GM21619 (cell line): ENCODE data around the gene CDC42EP4.
"Not testable (repeated sequence)": the region's sequence is repeated elsewhere in the genome, so short reads cannot be mapped to it uniquely, and the experiment has no call there.

Experiments used
- ATAC-seq: cut with Tn5 transposase; IDR thresholded peaks from one replicate; pipeline ENCODE4 v1.9.1; 2021; ENCODE audit not compliant: unreplicated experiment

CDC42EP4 gene

DNA sequence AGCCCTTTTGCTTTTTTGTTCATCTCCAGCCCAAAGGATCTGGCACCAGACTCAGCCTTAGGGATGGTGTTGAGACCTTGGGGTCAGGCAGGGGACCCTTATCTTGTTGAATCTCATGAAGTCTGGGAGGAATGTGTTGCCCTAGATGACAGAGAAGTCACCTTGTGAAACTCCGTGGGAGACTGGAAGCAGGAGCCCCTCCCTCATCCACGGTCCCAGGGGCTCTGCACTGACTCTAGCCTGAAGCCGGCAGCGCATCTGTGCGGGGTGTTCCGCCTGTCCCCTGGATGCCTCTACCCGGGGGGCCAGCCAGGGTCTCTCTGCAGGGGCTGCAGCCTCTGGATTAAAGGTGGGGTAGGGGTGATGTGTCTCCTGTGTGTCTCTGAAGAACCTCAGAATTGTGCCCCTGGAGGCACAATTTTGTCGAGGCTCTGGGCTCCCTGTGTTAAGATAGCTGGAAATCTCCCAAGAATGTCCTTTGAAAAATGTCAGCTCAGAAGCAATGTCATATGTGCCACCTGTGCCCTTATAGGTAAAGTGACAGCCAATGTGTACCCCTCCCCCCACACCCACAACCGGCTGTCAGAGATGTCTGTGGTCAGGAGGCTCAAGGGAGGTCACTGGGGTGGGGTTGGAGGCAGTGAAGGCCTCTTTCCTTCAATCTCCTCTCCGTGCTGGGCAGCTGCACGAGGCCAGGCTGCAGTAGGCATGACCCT lies 32.1 kb upstream of the CDC42EP4 start:
- ATAC-seq, result no peak

DNA sequence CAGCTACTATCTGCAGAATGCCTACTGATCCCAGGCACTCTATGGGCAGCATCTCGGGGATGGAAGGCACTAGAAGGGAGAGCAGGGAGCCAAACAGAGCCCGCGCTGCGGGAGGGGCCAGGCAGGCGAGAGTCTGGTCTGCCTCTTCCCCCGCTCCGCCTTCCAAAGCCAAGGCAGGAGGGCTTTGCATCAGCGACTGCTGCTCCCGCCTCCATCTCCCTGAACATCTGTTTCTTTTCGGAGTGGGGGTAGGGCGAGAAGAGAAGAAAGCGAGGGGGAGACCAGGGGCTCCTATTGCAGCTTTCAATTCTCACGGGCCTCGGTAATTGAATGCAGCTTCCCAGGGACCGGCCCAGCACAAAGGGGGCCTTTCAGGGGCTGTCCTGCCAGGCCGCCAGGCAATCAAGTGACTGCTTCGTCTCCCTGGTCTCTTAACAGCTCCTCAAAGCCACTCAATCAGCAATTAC lies 31.4 kb upstream of the CDC42EP4 start:
- ATAC-seq, result no peak

DNA sequence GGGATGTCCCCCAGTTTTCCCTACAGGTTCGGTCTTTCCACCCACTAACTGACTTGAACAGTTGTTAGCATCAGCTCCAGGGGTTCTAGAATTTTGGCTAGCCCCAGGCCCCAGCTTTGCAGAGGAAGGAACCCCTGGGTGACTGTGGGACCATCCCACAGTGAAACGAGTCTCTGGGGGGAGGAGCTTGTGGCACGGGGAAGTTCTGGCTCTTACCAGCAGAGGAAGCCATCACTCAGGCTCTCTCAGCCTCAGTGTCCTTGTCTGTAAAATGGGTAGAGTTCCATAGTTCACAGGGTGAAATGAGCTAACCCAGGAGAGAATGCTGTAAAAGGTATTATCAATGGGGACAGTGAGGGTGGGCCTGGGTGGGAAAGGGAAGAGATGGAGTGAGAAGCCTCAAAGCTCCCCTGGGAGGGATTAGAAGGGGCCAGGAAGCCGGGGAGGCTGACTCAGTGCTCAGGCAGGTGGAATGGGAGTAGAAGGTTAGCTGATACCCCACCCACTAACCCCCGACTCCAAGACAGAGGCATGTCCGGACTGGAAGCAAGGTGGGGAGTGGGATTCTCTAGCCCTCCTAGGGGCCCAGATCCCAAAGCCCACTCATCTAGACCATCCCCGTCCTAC lies 30.9 kb upstream of the CDC42EP4 start:
- ATAC-seq, result no peak

DNA sequence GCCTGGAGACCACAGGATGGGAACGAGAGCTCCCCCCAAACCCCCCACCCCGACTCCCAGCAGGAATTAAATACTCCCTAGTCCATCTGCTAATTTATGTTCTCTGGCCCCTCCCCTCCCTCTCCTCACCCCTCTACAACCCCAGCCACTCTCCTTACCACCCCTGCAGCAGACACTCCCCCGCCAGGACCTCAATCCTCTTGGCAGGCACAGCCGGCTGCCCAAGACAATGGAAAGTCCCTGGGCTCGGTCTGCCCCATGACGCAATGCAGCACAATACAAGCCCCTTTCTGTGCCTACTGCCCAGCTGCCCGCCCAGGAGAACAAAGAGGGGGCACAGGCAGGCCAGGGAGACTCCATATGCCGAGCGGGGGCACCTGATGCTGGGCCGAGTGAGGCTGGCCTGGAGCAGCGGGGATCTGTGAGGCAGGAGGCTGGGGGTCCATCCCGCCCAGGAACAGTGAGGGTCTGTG lies 30.3 kb upstream of the CDC42EP4 start:
- no peak for ATAC-seq

DNA sequence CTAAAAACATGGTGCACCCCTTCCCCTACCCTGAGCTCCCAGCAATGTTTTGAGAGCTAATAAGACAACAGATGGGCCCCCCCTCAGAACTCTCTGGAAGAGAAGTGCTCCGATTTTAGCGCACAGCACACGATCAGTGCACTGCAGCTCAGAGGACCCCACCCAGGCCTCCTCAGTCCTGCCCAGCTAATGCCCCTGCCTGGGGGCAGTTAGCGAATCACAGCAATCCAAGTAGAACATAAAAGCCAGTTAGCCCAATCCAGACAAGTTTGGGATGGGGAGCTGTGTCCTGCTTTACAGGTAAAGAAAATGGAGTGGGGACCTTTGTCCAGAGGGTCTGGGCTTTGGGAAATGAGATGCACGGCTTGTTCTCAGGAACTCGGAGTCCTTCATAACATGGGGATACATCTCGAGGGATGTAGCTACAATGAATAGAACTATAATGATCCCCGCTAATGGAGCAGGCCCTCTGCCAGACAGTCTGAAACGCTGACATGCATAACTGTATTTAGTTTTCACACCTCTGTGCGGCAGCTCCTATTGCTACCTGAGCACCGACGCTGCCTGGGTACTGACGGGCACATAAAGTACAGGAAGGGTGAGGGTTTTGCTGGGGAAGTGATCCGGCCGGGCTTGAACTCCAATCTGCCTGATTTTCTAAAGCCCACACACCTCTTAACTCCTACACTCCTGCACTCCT lies 29.7 kb upstream of the CDC42EP4 start:
- ATAC-seq, result no peak

DNA sequence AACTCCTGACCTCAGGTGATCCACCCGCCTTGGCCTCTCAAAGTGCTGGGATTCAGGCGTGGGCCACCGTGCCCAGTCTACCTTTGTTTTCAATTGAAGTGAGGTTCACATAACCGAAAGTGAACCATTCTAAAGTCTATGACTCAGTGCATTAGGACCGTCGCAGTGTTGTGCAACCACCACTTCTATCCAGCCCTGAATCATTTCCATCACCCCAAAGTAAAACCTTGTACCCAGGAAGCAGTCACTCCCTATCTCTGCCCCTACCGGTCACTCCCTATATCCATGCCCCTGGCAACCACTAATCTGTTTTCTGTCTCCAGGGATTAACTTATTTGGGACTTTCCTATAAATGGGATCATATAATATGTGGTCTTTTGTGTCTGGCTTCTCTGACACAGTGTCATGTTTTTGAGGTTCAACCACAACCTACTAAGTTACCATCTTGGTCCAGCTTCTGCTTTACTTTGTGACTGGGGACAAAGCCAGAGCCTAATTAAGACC lies 28.3 kb upstream of the CDC42EP4 start:
- no peak for ATAC-seq

DNA sequence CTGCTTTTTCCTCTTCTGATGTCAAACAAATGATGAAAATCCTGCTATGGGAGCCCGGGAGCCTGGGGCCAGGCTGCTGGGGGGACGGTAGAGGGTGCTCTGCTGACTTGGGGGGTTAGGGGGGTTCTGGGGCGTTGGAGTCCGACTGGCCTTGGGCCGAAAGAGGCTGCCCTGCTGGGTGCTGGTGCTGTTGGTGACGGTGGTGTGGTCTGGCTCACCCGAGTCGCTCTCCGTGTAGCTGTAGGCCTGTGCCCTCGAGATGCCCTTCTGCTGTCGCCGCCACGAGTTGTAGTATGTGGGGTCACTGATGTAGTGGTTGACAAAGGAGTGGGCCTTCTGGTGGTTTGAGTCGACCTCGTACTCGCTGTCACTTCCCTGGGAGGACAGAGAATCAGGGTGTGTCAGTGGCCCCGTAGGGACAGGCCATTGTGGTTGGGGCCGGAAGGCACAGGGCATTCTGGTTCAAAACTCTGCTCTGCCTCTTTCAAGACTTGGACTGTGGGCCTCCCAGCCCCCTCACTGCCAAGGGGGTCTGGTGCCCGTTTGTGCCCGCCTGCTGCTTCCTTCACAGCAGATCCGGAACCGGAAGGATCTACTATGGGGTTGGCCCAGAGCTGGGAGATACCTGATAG lies 26.9 kb upstream of the CDC42EP4 start:
- no peak for ATAC-seq

DNA sequence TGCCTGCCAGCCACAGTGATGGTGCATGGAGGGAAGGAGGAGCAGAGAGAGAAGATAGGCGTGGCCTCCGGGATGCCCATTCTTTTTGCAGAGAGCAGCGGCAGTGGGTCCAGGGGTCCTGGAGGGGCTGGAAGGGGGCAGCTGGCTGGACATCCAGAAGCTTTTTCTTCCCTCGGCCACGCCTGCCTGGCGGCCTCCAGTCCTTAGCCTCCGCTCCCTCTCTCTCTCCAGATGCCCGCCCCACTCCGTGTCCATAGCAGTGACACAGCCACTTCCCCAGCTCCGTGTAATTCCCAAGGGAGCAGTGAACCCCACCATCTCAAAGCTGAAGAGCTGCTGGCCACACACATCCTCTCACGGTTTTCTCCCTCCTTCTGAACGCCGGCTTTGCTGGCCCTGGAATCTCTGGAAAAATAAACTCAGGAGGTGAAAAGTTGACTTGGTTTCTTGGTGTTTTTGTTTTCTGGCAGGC lies 26.3 kb upstream of the CDC42EP4 start:
- no peak for ATAC-seq

DNA sequence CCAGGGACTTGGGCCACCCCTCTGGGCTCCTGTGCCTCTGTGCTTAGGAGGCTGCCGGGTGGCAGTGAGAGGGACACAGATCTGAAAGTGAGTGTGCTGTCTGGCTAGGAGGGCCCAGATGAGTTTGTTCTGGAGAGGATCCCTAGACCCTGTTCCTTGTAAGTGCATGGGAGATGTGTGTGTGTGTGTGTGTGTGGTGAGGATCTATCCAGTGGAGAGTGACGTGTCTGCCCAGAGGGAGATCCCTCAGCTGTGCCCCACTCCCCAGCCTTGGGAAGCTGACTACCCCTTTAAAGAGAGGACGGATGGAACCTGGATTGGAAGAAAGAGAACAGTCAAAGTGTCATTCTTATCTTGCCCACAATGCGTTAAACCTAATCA lies 25.5 kb upstream of the CDC42EP4 start:
- ATAC-seq, result no peak

DNA sequence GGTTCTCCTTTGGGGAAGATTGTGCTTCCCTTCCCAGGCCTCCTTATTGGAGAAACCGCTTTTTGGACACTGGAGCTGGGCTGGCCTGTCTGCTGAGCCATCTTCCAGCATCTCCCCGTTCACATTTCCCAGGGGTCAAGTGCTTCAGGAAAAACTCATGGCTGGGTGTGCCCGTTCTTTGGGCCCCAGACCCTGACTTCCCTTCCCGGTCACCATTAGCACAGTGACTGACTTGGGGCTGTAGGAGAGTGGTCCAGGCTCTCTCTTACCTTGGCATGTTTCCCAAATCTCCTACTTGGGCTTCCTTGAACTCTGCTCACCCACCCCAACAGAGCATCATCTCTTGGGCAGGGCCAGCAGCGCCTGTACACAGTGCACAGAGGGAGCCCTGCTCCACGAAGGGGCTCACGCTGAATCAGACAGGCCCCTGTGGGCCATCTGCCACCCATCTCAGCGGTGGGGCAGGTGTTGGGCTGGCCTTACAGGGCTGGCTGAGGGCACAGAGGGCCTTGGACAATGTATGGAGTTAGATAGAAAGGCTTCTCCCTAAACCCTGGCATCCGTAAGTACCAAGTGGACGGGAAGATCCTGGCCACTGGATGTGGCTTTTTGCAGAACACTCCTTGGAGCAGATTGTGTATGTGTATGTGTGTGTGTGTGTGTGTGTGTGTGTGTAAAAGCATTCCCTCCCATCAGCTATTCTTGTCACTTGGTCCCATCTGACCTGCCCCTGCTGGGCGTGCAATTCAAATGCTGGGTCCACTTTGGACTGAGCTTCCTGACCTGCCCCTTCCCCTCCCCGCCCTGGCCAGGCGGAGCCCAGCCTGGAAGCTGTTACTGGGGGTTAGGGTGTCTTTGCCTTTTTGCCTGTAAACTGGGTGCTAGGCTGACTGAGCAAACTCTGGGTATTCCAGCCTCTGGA lies 24.9 kb upstream of the CDC42EP4 start:
- no peak for ATAC-seq

DNA sequence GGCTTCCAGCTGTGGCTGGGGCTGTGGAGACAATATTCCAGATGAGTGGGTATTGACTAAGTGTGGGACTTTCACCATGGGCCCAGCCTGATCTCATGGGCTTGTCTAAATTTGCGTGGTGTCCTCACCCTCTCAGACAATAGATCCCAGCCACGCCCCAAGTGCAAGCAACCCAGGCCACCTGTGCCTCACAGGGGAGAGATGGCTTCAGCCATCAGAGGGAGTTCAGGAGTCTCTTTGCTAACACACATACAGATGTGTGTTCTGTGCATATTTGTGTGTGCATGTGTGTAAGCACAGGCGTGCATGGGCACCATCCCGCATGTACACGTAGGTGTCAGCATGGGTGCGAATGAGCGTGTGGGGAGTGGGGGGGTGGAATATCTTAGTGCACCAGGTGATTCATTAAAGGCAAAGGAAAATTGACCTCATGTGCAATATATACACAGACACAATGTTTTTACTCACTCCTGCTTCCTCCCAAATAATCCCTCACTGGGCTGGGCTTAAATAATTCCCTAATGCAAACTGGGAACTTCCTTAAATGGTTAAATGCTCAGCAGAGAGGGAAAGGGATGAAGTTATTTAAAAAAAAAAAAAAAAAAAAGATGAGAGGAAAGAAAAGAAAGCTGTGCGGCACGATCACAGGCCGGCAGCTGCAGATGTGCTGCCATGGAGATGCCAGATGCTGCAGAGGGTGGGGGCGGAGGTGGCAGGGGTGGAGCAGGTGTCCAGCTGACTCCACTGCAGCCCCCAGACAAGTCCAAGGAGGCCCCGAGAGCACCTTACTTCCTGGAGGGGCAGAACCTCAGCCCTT lies 24.0 kb upstream of the CDC42EP4 start:
- ATAC-seq, result no peak

DNA sequence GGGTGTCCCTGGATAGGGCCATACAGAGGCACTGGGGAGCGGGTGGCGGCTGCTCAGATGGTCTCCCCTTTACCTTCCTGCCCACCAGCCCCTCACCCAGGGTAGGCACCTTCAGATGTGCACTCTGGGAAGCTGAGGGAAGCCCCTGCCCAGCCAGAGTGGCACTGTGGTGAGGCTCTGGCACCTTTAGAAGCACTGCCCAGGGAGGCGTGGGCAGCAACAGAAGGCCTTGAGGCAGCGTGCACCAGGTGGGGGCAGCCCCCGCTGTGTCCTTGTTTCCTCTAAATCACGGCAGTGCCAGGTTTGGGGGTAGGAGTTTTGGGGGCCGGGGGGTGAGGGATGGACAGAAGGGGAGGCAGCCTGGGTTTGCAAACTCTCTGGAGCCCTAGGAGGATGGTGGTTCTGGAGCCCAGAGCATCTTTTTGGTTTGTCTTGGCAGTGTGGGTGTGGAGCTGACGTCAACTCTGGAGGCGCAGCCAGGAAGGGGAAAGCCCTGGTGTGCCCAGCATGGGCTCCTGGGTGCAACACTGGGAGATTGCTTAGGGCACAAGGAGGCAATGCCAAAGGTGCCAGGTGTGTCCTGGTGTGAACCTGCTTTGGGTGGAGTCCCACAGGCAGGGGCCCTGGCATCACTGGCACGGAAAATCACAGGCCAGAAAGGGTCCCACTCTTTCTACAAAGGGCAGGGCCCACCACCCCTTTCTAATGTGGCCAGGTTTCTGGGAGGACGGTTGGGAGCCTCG lies 23.1 kb upstream of the CDC42EP4 start:
- no peak for ATAC-seq

DNA sequence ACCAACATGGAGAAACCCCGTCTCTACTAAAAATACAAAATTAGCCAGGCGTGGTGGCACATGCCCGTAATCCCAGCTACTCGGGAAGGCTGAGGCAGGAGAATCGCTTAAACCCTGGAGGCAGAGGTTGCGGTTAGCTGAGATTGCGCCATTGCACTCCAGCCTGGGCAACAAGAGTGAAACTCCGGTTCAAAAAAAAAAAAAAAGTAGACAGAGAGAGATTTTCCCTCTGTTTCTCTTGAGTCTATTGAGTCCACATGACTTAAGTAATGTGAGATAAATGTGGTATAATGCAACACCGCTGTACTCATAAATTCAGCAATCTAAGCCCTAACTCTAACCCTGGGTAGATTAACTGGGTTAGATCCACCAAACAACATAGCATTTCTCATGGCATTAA lies 21.6 kb upstream of the CDC42EP4 start:
- ATAC-seq, result not testable (repeated sequence)

DNA sequence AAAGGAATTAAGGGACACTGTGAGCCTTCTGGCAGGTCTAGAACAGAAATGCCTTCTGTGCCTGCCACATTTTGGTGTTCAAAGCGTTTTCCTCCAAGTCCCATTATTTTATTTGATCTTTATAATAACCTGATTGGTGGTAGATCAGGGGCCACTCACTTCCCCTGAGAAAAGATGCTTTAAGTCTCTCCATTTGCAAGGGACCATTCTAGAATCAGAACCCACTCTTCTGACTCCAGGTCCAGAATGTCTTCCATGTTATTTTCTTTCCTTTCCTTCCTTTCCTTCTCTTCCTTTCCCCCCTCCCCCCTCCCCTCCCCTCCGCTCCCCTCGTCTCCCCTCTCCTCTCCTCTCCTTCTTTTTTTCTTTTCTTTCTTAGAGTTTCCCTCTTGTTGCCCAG lies 19.3 kb upstream of the CDC42EP4 start:
- no peak for ATAC-seq

DNA sequence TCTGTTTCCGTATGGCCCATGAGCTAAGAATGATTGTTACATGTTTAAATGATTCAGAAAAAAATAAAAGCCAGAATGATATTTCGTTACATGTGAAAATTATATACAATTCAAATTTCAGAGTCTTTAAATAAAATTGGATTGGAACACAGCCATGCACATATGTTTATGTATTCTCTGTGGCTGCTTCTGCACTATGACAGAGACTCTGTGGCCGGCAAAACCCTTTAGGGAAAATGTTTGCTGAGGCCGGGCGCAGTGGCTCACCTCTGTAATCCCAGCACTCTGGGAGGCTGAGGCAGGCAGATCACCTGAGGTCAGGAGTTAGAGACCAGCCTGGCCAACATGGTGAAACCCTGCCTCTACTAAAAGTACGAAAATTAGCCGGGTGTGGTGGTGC lies 15.9 kb upstream of the CDC42EP4 start:
- no peak for ATAC-seq

DNA sequence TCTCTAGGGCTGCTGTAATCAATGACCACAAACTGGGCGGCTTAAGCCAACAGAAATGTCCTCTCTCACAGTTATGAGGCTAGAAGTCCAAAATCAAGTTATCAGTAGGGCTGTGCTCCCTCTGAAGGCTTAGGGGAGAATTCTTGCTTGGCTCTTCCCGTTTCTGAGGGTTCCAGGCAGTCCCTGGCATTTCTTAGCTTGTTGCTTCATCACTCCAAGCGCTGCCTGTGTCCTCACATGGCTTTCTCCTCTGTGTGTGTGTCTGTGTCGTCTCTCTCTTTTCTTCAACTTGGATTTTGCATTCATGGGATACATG lies 13.7 kb upstream of the CDC42EP4 start:
- no peak for ATAC-seq

DNA sequence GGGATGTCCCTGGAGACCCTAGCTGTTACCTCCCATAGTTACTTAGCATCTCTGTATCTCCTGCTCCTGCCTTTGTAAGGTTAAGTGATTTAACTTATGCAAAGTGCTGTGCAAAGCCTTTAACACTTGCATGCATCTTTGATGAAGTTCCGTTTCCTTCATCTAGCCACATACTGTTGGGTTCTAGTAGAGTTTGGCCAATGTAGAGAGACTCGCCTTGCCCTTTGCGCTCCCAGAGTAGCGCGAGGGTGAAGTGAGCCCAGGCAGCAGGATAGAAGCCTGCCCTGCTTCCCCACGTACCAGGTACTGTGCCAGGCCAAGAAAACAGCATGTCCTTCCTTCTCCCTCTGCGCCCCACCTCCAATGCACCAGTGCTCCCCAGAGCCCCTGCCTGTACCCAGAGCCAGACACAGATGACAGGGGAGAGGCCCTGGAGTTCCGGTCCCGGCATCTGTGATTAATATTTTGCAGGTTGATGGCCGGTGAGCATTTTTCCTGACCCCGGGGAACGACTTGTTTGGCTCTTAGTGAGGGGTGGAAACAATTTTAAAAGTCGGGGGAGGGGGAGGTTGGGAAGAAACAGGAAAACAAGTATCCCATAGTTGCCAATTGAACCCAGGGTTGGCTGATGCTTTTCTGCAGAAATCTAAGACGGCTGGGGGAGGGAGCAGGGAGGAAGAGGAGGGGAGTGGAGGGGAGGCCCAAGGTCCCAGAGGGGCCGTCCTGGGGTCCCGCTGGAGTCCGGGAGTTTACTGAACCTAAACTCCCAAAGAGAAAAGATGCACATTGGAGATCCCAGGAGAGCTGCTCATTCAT lies 13.1 kb upstream of the CDC42EP4 start:
- ATAC-seq, result no peak

DNA sequence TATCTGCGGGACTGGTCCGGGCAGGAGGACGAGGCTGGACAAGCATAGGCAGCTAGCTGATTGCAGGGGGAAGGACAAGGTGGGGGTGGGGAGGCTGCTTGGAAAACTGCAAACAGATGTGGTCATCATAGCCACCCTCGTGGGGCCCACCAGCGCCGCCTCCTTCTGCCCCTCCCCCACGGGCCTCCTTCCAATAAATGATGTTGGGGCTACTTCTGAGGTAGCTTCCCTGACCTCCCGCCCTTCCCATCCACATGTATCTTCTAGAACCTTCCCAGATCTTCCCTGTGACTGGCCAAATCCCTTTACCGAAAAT lies 12.3 kb upstream of the CDC42EP4 start:
- no peak for ATAC-seq
